Naive thymus-derived CD4-positive, alpha-beta T cell (primary cell): Measurements from ENCODE around the gene NRXN2. TPM values are rescaled to one million over a fixed set of nuclear protein-coding genes. Genes with fewer than 3 reads are reported as not detected.

Source experiments
- ATAC-seq: fragments of 150-1000 bp; cut with Tn5 transposase; 2 replicates; pipeline ENCODE4 v1.10.0; 2021; ENCODE audit warnings: mild to moderate bottlenecking, moderate library complexity
- CTCF ChIA-PET: fragments of 350-600 bp; sonication (Branson Sonifier 250); formaldehyde crosslinking; loops from one replicate; lab custom pipeline; 2021; ENCODE audit warnings: antibody characterized with exemption; lab: Charles Lee
- POLR2A ChIA-PET: fragments of 350-600 bp; sonication (Branson Sonifier 250); formaldehyde crosslinking; loops from one replicate; lab custom pipeline; 2021; ENCODE audit warnings: antibody characterized with exemption, inconsistent platforms; lab: Charles Lee
- DNase-seq, 9 donors: peaks; one replicate each; pipeline versions ENCODE4 v3.0.0 to v3.0.0-alpha.2; 2020 to 2022; ENCODE audit warnings: mixed read lengths in 1 of 9
- H3K27ac ChIP-seq: one replicate; pipeline ENCODE4 v1.7.0; 2013; ENCODE audit warnings: mild to moderate bottlenecking, low read depth, low read length, moderate library complexity
- H3K27me3 ChIP-seq, 2 donors: one replicate each; pipeline ENCODE4 v1.7.0; 2013; ENCODE audit warnings: low read length in 2 of 2, mild to moderate bottlenecking in 2 of 2, moderate library complexity in 2 of 2; ENCODE audit not compliant: control insufficient read depth in 2 of 2, insufficient read depth in 2 of 2
- H3K36me3 ChIP-seq, 3 experiments: 1 replicate in 2 of 3; 2 replicates in 1 of 3; pipeline ENCODE4 v1.7.0; 2013; ENCODE audit warnings: low read length in 3 of 3, mild to moderate bottlenecking in 3 of 3, moderate library complexity in 1 of 3; ENCODE audit not compliant: insufficient read depth in 3 of 3, control insufficient read depth in 2 of 3
- H3K4me1 ChIP-seq, 2 donors: one replicate each; pipeline ENCODE4 v1.7.0; 2013; ENCODE audit warnings: low read length in 2 of 2, mild to moderate bottlenecking in 2 of 2, moderate library complexity in 1 of 2; ENCODE audit not compliant: control insufficient read depth in 2 of 2, insufficient read depth in 2 of 2
- H3K4me3 ChIP-seq: 2 replicates; pipeline ENCODE4 v1.7.0; 2013; ENCODE audit warnings: mild to moderate bottlenecking, low read length
- H3K9me3 ChIP-seq, 3 experiments: 1 replicate in 2 of 3; 2 replicates in 1 of 3; pipeline ENCODE4 v1.7.0; 2013; ENCODE audit warnings: low read length in 3 of 3; ENCODE audit not compliant: control insufficient read depth in 2 of 3
- H3K27ac Mint-ChIP-seq, 9 donors: one replicate each; pipeline ENCODE4 v1.8.0; 2020 to 2022; ENCODE audit warnings: mixed read lengths in 9 of 9, mild to moderate bottlenecking in 8 of 9, moderate library complexity in 5 of 9, inconsistent platforms in 2 of 9
- H3K27me3 Mint-ChIP-seq, 5 donors: one replicate each; pipeline ENCODE4 v1.8.0; 2021 to 2022; ENCODE audit warnings: mixed read lengths in 5 of 5, mild to moderate bottlenecking in 1 of 5
- H3K36me3 Mint-ChIP-seq, 5 donors: one replicate each; pipeline ENCODE4 v1.8.0; 2020 to 2022; ENCODE audit warnings: mixed read lengths in 5 of 5, mild to moderate bottlenecking in 3 of 5, inconsistent platforms in 1 of 5
- H3K4me1 Mint-ChIP-seq, 7 donors: one replicate each; pipeline ENCODE4 v1.8.0; 2020 to 2022; ENCODE audit warnings: mixed read lengths in 7 of 7, mild to moderate bottlenecking in 3 of 7, inconsistent platforms in 1 of 7
- H3K4me3 Mint-ChIP-seq, 10 donors: one replicate each; pipeline ENCODE4 v1.8.0; 2020 to 2022; ENCODE audit warnings: mild to moderate bottlenecking in 10 of 10, mixed read lengths in 10 of 10, moderate library complexity in 6 of 10, inconsistent platforms in 2 of 10
- H3K9me3 Mint-ChIP-seq, 11 donors: one replicate each; pipeline ENCODE4 v1.8.0; 2020 to 2022; ENCODE audit warnings: mixed read lengths in 11 of 11, mild to moderate bottlenecking in 4 of 11, inconsistent platforms in 1 of 11, moderate library complexity in 1 of 11
- intact Hi-C, 2 donors: fragments of 100-400 bp; cut with micrococcal nuclease; formaldehyde crosslinking; loops; one replicate each; pipeline ENCODE4 v1.15.1; 2023
- polyA plus RNA-seq, 2 donors: library from polyadenylated mRNA; unstranded; fragments of 300-500 nt; fragmentation: Illumina TruSeq; gene quantifications; one replicate each; pipeline ENCODE4 v1.2.3, GENCODE V29; 2021
- total RNA-seq, 6 experiments: library from RNA in 5 of 6; stranded (reverse) in 5 of 6; gene quantifications; 1 replicate in 5 of 6; 2 replicates in 1 of 6; pipeline ENCODE4 v1.2.3 and lab custom pipeline; 2021 to 2026

The NRXN2 gene
- total and polyA plus RNA-seq, 7 experiments from 2014 or later, result 0.07 to 0.71 (median 0.27) TPM; not detected in 4

- Histone ChIP-seq H3K4me1 (no peaks in the 10 kb centered on the region), H3K36me3 (no peaks in the 10 kb centered on the region), H3K27me3 (peaks cover 2 to 3% of the 10 kb centered on the region in 2 donors), H3K27ac (no peak overlapping the region), H3K4me3 (no peak overlapping the region), H3K9me3 (no peaks in the 10 kb centered on the region)
- no peak for DNase-seq
- ATAC-seq, result no peak
- Mint-ChIP-seq H3K27ac (no peak overlapping the region), H3K9me3 (no peaks in the 10 kb centered on the region), H3K4me1 (peaks cover 2 to 6% (median 3%) of the 10 kb centered on the region in 7 donors), H3K27me3 (peaks cover 8 to 46% (median 24%) of the 10 kb centered on the region in 5 donors), H3K36me3 (no peaks in the 10 kb centered on the region), H3K4me3 (no peak overlapping the region)
- CTCF ChIA-PET, result interaction anchor here (0.6 kb wide), 1 partner anchor 9 kb away, joined by 3 read pairs; no protein-coding TSS in a partner anchor
- intact Hi-C loops, result no loop called here
- POLR2A ChIA-PET, result no interaction called here
Observed at GRCh38 chr11:64697663-64698375, 25.2 kb downstream of the NRXN2 start.

- Histone ChIP-seq H3K36me3 (no peaks in the 10 kb centered on the region), H3K27me3 (peaks cover 2 to 6% of the 10 kb centered on the region in 2 donors), H3K27ac (no peak overlapping the region), H3K4me3 (no peak overlapping the region), H3K9me3 (no peaks in the 10 kb centered on the region), H3K4me1 (no peaks in the 10 kb centered on the region)
- Mint-ChIP-seq H3K4me3 (no peak overlapping the region), H3K27me3 (peaks cover 16 to 59% (median 34%) of the 10 kb centered on the region in 5 donors), H3K27ac (no peak overlapping the region), H3K9me3 (peaks cover 0 to 1% (median 0%) of the 10 kb centered on the region in 11 donors), H3K36me3 (no peaks in the 10 kb centered on the region), H3K4me1 (peaks cover 5 to 13% (median 10%) of the 10 kb centered on the region in 7 donors)
- CTCF ChIA-PET, result no interaction called here
- no peak for DNase-seq
- intact Hi-C loops, result no loop called here
- POLR2A ChIA-PET, result no interaction called here
- no peak for ATAC-seq
Observed at GRCh38 chr11:64696045-64696444, 27.0 kb downstream of the NRXN2 start.

- Mint-ChIP-seq H3K27ac (peak overlapping the region in 1 of 9 donors; percentile 32), H3K27me3 (peaks cover 16 to 60% (median 34%) of the 10 kb centered on the region in 5 donors), H3K36me3 (no peaks in the 10 kb centered on the region), H3K4me1 (peaks cover 5 to 13% (median 10%) of the 10 kb centered on the region in 7 donors), H3K4me3 (no peak overlapping the region), H3K9me3 (peaks cover 0 to 1% (median 0%) of the 10 kb centered on the region in 11 donors)
- intact Hi-C loops, result no loop called here
- ChIA-PET POLR2A (no interaction called here), CTCF (no interaction called here)
- peaks cover 2 to 6% of the 10 kb centered on the region in 2 donors for H3K27me3 ChIP-seq
- H3K4me1 ChIP-seq, result no peaks in the 10 kb centered on the region
- H3K36me3 ChIP-seq, result no peaks in the 10 kb centered on the region
- ATAC-seq, result no peak
- DNase-seq, result no peak
- no peak overlapping the region for H3K4me3 ChIP-seq
- no peaks in the 10 kb centered on the region for H3K9me3 ChIP-seq
- no peak overlapping the region for H3K27ac ChIP-seq
Observed at GRCh38 chr11:64695548-64695947, 27.4 kb downstream of the NRXN2 start.

GRCh38 chr11:64694821-64695365, 28.1 kb downstream of the NRXN2 start:
- Mint-ChIP-seq H3K27me3 (peaks cover 16 to 55% (median 34%) of the 10 kb centered on the region in 5 donors), H3K36me3 (no peaks in the 10 kb centered on the region), H3K4me1 (peaks cover 5 to 13% (median 10%) of the 10 kb centered on the region in 7 donors), H3K9me3 (peaks cover 0 to 1% (median 0%) of the 10 kb centered on the region in 11 donors), H3K27ac (peak overlapping the region in 1 of 9 donors; percentile 70), H3K4me3 (no peak overlapping the region)
- Histone ChIP-seq H3K4me3 (no peak overlapping the region), H3K9me3 (no peaks in the 10 kb centered on the region), H3K4me1 (no peaks in the 10 kb centered on the region), H3K27me3 (peaks cover 2 to 6% of the 10 kb centered on the region in 2 donors), H3K36me3 (no peaks in the 10 kb centered on the region), H3K27ac (no peak overlapping the region)
- DNase-seq (no peak), ATAC-seq (no peak)
- CTCF ChIA-PET, result interaction anchor here (1.3 kb wide), 1 partner anchor 48 kb away, joined by 3 read pairs; no protein-coding TSS in a partner anchor
- POLR2A ChIA-PET, result no interaction called here
- intact Hi-C loops, result no loop called here

- H3K27ac Mint-ChIP-seq, result peak overlapping the region in 1 of 9 donors; percentile 43
- intact Hi-C loops, result no loop called here
- CTCF ChIA-PET, result interaction anchor here (1.2 to 1.3 kb wide), 2 partner anchors 9 to 49 kb away, joined by 3 read pairs; no protein-coding TSS in a partner anchor
- H3K4me1 Mint-ChIP-seq, result peaks cover 5 to 14% (median 10%) of the 10 kb centered on the region in 7 donors
- no peak overlapping the region for H3K4me3 ChIP-seq
- H3K36me3 ChIP-seq, result no peaks in the 10 kb centered on the region
- H3K27me3 ChIP-seq, result peaks cover 2 to 6% of the 10 kb centered on the region in 2 donors
- peaks cover 16 to 55% (median 34%) of the 10 kb centered on the region in 5 donors for H3K27me3 Mint-ChIP-seq
- no peak for DNase-seq
- no peaks in the 10 kb centered on the region for H3K4me1 ChIP-seq
- H3K9me3 ChIP-seq, result no peaks in the 10 kb centered on the region
- no peak for ATAC-seq
- H3K36me3 Mint-ChIP-seq, result no peaks in the 10 kb centered on the region
- no peak overlapping the region for H3K4me3 Mint-ChIP-seq
- POLR2A ChIA-PET, result interaction anchor here (0.9 kb wide), 1 partner anchor 151 kb away, joined by 3 read pairs; no protein-coding TSS in a partner anchor
- peaks cover 0 to 1% (median 0%) of the 10 kb centered on the region in 11 donors for H3K9me3 Mint-ChIP-seq
- H3K27ac ChIP-seq, result no peak overlapping the region
Observed at GRCh38 chr11:64694026-64694755, 28.8 kb downstream of the NRXN2 start.

GRCh38 chr11:64692764-64693331, 30.1 kb downstream of the NRXN2 start:
- intact Hi-C loops, result no loop called here
- Histone ChIP-seq H3K4me3 (no peak overlapping the region), H3K27ac (no peak overlapping the region), H3K9me3 (no peaks in the 10 kb centered on the region), H3K27me3 (peaks cover 2 to 6% of the 10 kb centered on the region in 2 donors), H3K36me3 (no peaks in the 10 kb centered on the region), H3K4me1 (peaks cover 6 to 7% of the 10 kb centered on the region in 2 donors)
- H3K36me3 Mint-ChIP-seq, result no peaks in the 10 kb centered on the region
- peaks cover 16 to 57% (median 34%) of the 10 kb centered on the region in 5 donors for H3K27me3 Mint-ChIP-seq
- H3K4me3 Mint-ChIP-seq, result peak overlapping the region in 9 of 10 donors; percentile 15 to 75 (median 58)
- ChIA-PET CTCF (interaction anchor here (0.5 to 0.7 kb wide), 2 partner anchors 32 to 470 kb away, joined by 3 read pairs; no protein-coding TSS in a partner anchor), POLR2A (interaction anchor here (0.6 to 0.9 kb wide), 2 partner anchors 10 to 152 kb away, joined by 3 read pairs; no protein-coding TSS in a partner anchor)
- peak overlapping the region in 4 of 9 donors; percentile 36 to 77 (median 57) for H3K27ac Mint-ChIP-seq
- DNase-seq (no peak), ATAC-seq (no peak)
- H3K9me3 Mint-ChIP-seq, result peaks cover 0 to 1% (median 0%) of the 10 kb centered on the region in 11 donors
- peaks cover 9 to 25% (median 22%) of the 10 kb centered on the region in 7 donors for H3K4me1 Mint-ChIP-seq
